ENCODE measurements around the gene UBE2F.
"Not testable (repeated sequence)": the region's sequence is repeated elsewhere in the genome, so short reads cannot be mapped to it uniquely, and the experiment has no call there.

Gene UBE2F

GRCh38 chr2:237962432-237963084 lies 4.3 kb upstream of the UBE2F start:
- no peak for TF ChIP-seq CTCF (IDR thresholded peaks at IDR 0.05; ENCODE audit: extremely low read depth, missing control alignments)
- no peak for DNase-seq (ENCODE audit: low spot score)

- not testable (repeated sequence) for DNase-seq (ENCODE audit: low spot score)
Measured at GRCh38 chr2:237963490-237963991, 3.3 kb upstream of the UBE2F start.

GRCh38 chr2:237964194-237964577 lies 2.6 kb upstream of the UBE2F start:
- DNase-seq (ENCODE audit: low spot score), result no peak
- no peak for TF ChIP-seq CTCF (IDR thresholded peaks at IDR 0.05; ENCODE audit: extremely low read depth, missing control alignments)

- TF ChIP-seq CTCF (IDR thresholded peaks at IDR 0.05; ENCODE audit: extremely low read depth, missing control alignments), result no peak
- no peak for DNase-seq (ENCODE audit: low spot score)
Measured at GRCh38 chr2:237964578-237965404, 2.0 kb upstream of the UBE2F start.

- DNase-seq (ENCODE audit: low spot score), result not testable (repeated sequence)
Measured at GRCh38 chr2:237965844-237966243, 970 bp upstream of the UBE2F start.

- TF ChIP-seq CTCF (IDR thresholded peaks at IDR 0.05; ENCODE audit: extremely low read depth, missing control alignments), result no peak
- no peak for DNase-seq (ENCODE audit: low spot score)
Measured at GRCh38 chr2:237966250-237966564, 607 bp upstream of the UBE2F start.

- no peak for TF ChIP-seq CTCF (IDR thresholded peaks at IDR 0.05; ENCODE audit: extremely low read depth, missing control alignments)
- DNase-seq (ENCODE audit: low spot score), result peak; percentile 58
Measured at GRCh38 chr2:237967463-237967951, 693 bp downstream of the UBE2F start.

- peak; percentile 87 for DNase-seq (ENCODE audit: low spot score)
- TF ChIP-seq CTCF (IDR thresholded peaks at IDR 0.05; ENCODE audit: extremely low read depth, missing control alignments), result no peak
Measured at GRCh38 chr2:237968048-237968862, 1.4 kb downstream of the UBE2F start.

Data from GM20000 (cell line).